NCI-H187 (cell line): ENCODE measurements around the gene GPATCH1.
"Not testable (repeated sequence)": the region's sequence is repeated elsewhere in the genome, so short reads cannot be mapped to it uniquely, and the experiment has no call there.

Experiments used
- DNase-seq, 2 experiments: peaks; one replicate each; lab custom pipeline; 2025; lab: John Stamatoyannopoulos, UW

GPATCH1 gene

DNA sequence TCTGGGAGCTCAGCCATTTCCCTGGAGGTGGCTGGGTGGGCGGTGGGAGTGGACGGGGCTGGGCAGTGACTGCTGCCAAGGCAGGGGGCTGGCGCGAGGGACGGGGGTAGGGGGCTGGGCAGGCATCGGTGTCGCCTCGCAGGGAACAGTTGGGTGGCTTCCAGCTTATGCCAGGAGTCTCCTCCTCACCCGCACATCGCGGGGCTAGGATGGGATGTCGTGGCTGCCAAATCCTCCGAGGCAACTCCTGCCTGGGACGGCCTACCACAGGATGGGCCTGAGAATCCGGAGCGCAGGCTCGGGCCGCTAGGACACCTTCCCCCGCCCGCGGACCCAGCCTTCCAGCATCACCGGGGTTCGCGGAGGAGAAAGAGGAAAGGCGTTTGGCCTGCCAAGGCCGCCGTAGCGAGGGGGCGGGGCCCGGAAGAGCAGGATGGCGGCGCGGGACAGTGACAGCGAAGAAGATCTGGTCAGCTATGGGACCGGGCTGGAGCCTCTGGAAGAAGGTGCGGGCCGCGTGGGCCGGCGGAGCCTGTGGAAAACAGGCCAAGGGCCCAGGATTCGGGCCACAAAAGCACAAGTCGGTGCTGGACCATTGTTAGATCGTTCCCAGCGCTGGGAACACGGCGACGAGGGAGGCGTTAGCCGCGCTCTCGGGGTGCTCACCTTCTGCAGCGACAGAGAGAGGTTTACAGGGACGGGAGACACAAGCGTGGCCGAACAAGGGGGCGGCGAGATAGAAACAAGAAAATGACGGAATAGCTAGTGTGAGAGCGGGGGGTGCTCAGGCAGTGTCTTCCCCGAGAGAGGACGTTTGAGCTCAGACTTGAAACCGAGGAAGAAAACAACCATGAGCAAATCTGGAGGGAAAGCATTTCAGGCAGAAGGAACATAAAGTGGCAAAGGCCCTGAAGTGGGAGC lies at the start of gene GPATCH1:
Gene GPATCH1 (plus strand): TSS at position 421 of the 921 bp plus-strand sequence. CDS start 13 bp downstream, at position 434.
- DNase-seq, result peak; percentile 54 to 68

- DNase-seq, result no peak
These were observed 48.7 kb upstream of the GPATCH1 start for GRCh38 chr19:33032218-33032781.

DNA sequence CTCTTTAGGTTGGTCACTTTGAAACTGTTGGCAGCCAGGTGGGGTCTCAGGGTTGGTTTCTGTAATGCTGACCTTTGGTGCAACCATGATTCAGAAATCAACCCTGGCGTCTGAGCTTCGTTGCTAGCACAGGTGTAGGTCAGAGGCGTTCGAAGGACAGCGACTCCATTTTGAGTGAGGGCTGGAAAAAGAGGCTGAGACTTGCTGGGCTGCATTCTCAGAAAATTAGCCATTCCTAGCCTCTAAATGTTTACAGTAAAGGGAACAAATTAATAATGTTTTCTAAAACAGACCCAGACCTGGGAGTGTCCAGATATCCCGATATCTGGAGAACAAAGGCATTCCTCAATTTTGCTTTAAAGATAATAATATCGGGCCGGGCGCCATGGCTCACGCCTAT lies 45.5 kb upstream of the GPATCH1 start:
- no peak for DNase-seq

- not testable (repeated sequence) for DNase-seq
These were observed 44.4 kb upstream of the GPATCH1 start for GRCh38 chr19:33036370-33037167.

- not testable (repeated sequence) for DNase-seq
These were observed 43.6 kb upstream of the GPATCH1 start for GRCh38 chr19:33037168-33038025.

DNA sequence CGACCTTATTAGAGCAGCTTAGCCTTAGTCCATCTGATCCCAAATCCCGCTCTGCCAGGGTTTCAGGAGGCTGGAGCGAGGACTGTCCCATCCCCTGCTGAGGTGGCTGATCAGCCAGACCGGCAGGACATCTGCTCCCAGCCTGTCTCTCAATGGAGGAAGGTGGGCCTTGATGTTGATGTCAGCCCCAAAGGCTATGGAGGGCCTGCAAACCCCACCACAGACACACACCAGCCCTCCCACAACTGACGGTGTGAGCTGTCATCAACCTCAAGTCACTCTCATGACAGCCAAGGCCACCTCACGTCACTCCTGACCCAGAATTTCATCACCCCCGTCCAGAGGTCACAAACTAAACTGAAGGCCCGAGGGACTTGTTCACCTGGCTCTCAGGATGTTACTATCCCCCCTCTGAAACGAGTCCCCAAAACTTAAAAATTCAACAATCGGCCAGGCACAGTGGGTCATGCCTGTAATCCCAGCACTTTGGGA lies 41.8 kb upstream of the GPATCH1 start:
- no peak for DNase-seq

DNA sequence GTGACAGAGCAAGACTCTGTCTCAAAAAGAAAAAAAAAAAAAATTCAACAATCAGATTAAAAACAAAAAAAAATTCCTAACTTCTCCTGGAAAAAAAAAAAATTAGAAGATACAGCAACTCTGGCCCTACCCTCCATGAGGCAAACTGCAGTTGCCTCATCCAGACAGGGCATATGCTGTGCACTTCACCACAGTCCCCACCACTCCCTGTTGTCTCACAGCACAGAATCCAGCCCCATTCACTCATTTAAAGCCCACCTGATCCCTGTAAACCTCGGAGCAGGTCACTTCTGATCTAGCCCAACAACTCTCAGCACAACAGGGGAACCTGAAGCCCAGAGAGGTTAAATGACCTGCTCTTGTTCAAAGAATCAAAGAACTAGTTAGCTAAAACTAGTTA lies 41.2 kb upstream of the GPATCH1 start:
- no peak for DNase-seq

GRCh38 chr19:33040994-33041827 lies 39.8 kb upstream of the GPATCH1 start:
- DNase-seq, result no peak

DNA sequence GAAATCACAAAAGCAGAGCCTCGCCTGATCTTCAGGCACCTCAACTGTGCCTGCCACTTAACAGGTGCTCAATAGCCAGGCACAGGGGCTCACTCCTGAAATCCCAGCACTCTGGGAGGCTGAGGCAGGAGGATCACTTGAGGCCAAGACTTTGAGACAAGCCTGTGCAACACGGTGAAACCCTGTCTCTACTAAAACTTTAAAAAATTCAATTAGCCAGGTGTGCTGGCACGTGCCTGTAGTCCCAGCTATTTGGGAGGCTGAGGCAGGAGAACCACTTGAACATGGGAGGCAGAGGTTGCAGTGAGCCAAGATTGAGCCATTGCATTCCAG lies 39.2 kb upstream of the GPATCH1 start:
- not testable (repeated sequence) for DNase-seq

DNA sequence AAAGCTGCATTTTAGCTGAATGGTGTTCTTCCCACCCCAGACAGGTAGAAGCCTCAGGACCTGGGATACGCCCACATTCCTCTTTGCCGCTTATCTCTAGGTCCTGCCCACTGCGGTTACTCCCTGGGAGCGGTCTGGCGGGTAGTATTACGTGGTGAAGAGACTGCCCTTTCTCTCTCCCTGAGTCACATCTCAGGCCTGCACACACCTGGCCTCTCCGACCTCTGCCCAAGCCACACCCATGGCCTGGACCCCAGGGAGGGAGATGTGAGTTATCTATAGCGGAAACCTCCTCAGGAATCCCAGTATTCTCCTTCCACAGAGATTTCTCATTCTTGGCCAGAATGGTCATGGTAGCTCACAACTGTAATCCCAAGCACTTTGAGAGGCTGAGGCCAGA lies 33.6 kb upstream of the GPATCH1 start:
- DNase-seq, result no peak

DNA sequence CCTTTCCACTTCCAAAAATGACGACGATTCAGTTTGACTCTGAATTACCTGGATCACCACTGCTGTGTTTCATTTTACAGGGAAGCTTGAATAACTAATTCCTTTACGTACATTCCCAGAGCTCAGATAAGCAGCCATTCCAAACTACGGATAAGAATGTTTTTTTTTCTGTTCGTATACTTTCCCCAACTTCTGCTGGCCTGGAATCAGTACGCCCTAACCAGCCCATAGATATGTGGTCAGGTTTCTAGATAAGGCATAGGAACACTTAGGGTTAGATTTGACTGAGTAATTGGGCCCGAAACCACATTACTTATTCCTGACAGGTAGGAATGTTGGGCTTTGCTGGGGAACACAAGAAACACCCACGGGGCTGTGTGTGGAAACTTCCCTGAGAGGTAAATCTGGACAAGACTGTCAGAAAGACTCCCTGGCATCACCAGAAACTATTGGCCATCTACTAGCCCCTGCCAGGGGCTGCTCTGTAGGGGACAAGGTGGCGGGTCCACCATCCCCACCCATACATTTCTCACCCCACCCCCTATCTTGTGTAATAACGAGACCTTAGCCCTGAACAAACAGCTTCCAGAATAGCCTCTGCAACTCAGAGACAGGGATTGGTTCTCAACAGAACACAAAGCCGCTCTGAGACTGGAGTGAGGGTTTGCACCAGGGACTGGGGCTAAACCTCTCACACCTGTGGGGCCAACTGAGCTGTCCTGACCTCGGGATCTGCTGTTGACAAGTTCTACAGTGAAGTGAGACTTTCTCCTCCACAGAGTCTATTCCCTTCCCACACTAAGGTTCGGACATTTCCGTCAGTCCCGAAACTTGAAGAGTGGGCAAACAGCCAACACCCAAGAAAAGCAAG lies 31.9 kb upstream of the GPATCH1 start:
- no peak for DNase-seq

GRCh38 chr19:33050110-33050509 lies 30.9 kb upstream of the GPATCH1 start:
- DNase-seq, result no peak

GRCh38 chr19:33052352-33052972 lies 28.5 kb upstream of the GPATCH1 start:
- no peak for DNase-seq

- no peak for DNase-seq
These were observed 26.4 kb upstream of the GPATCH1 start for GRCh38 chr19:33054623-33055022.

GRCh38 chr19:33055718-33056117 lies 25.3 kb upstream of the GPATCH1 start:
- no peak for DNase-seq

DNA sequence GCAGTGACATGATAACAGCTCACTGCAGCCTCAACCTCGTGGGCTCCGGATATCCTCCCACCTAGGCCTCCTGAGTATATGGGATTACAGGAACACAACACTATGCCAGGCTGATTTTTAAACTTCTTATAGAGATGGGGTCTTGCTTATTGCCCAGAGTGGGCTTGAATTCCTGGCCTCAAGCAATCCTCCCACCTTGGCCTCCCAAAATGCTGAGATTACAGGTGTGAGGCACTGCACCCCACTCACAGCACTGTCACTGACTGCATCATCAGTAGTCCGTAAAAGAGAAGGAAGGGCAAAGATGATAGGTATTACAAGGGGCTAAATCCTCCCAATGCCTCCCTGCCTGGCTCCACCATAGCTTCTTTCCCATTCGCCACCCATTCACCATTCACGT lies 20.4 kb upstream of the GPATCH1 start:
- no peak for DNase-seq

- no peak for DNase-seq
These were observed 18.1 kb upstream of the GPATCH1 start for GRCh38 chr19:33062902-33063301.

- no peak for DNase-seq
These were observed 17.6 kb upstream of the GPATCH1 start for GRCh38 chr19:33063356-33063752.

DNA sequence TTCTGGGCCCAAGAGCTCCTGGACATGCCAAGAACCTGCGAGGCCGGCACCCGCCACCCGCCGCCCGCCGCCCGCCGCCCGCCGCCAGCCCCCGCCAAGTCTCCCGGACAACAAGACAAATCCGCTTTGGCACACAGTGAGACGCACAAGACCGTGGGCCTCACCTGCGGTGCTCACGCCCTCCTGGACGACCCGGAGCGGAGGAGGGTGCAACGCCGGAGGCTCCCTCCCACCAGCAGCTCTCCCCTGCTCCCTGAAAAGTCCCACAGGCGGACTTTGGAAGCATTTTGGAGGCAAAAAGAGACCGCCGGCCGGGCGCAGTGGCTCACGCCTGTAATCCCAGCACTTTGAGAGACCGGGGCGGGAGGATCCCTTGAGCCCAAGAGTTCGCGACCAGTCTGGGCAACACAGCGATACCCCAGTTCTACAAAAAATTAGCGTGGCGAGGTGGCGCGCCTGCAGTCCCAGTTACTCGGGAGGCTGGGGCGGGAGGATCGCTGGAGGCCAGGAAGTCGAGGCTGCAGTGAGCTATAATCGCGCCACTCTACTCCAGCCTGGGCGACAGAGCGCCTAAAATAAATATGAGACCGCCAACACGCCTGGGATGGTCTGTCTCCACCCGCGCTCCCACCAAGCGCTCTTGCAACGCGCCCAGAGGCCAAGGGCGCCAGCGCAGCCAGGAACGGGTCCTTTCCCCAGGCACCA lies 17.1 kb upstream of the GPATCH1 start:
- no peak for DNase-seq
